Left ventricle myocardium inferior (tissue), 1 donor: ENCODE results near the gene IRF8. TPM values are rescaled to one million over a fixed set of nuclear protein-coding genes. Genes with fewer than 3 reads are reported as not detected.
"Not testable (repeated sequence)": the region's sequence is repeated elsewhere in the genome, so short reads cannot be mapped to it uniquely, and the experiment has no call there.

ENCODE experiments used
- DNase-seq: peaks from one replicate; pipeline ENCODE4 v3.0.0-alpha.2; 2020
- H3K27ac ChIP-seq: fragments of 200-600 bp; replicated peaks from 2 replicates; pipeline ENCODE4 v1.8.0; 2021
- H3K27me3 ChIP-seq: fragments of 200-600 bp; 2 replicates; pipeline ENCODE4 v1.8.0; 2021; ENCODE audit warnings: low read depth
- H3K36me3 ChIP-seq: fragments of 200-600 bp; 2 replicates; pipeline ENCODE4 v1.8.0; 2021
- H3K4me1 ChIP-seq: fragments of 200-600 bp; 2 replicates; pipeline ENCODE4 v1.8.0; 2021
- H3K4me3 ChIP-seq: fragments of 200-600 bp; 2 replicates; pipeline ENCODE4 v1.8.0; 2021; ENCODE audit warnings: mild to moderate bottlenecking, moderate library complexity
- H3K9me3 ChIP-seq: fragments of 200-600 bp; replicated peaks from 2 replicates; pipeline ENCODE4 v1.8.0; 2021
- intact Hi-C: fragments of 100-400 bp; cut with micrococcal nuclease; formaldehyde crosslinking; loops from one replicate; pipeline ENCODE4 v1.11.0; 2022
- total RNA-seq: library from RNA; stranded (reverse); fragmentation: NEBNext Ultra II Directional; extraction: Animal tissue kit (Norgen Biotek cat#: 25700); gene quantifications from one replicate; pipeline ENCODE4 v1.2.1, GENCODE V29; 2021
- TF ChIP-seq, protein P1 (sequence below): fragments of 200-600 bp; IDR thresholded peaks from 2 replicates; pipeline ENCODE4 v1.8.0; 2021; ENCODE audit warnings: antibody characterized with exemption, mild to moderate bottlenecking, borderline replicate concordance
- donor health status: DM: no; HTN: yes; CAD: no; lungs with severe emphysema.

Gene IRF8
- total RNA-seq, 1 donor from 2014 or later = 2.7 TPM

DNA sequence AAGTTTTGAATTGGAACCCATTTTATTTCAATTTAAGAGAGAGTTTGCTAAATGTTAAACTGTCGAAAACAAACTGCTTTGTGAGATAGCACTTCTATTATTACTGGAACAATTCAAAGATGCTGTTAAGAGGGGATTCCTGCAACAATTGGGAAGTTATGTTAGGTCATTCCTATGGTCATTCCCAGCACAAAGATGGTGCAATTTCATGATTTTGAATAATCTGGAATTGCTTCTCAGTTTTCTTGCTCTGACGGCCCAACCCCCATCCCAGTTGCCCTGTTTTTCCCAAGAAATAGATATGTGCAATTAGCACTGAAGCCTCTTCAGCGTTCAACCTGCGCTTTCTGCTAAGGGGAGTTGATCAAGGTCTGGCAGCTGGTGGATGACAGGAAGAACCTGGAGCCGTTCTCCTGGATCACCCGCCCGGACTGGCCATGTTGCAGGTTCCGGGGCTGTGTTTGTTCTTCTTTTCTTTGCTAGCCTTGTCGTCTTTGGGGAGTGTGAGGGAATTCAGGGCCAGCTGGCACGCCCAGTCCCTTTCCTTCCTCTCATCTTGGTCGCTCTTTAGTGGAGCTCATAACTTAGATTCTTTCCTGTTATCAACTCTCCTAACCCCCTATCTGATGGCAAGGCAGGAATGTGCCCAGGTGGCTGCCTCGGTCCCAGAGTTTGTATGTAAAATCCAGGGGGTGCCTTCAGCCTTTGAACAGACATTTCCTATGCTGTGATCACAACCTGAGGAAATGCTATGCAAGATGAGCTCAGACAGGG, 29.0 kb upstream of the IRF8 start:
- no peaks in the 10 kb centered on the region for H3K36me3 ChIP-seq
- peak overlapping the region; percentile 9 for H3K27ac ChIP-seq
- no peak for DNase-seq
- H3K27me3 ChIP-seq = peaks cover 46% of the 10 kb centered on the region
- H3K4me1 ChIP-seq = peaks cover 7% of the 10 kb centered on the region
- H3K9me3 ChIP-seq = peaks cover 12% of the 10 kb centered on the region
- TF ChIP-seq, protein P1, sequence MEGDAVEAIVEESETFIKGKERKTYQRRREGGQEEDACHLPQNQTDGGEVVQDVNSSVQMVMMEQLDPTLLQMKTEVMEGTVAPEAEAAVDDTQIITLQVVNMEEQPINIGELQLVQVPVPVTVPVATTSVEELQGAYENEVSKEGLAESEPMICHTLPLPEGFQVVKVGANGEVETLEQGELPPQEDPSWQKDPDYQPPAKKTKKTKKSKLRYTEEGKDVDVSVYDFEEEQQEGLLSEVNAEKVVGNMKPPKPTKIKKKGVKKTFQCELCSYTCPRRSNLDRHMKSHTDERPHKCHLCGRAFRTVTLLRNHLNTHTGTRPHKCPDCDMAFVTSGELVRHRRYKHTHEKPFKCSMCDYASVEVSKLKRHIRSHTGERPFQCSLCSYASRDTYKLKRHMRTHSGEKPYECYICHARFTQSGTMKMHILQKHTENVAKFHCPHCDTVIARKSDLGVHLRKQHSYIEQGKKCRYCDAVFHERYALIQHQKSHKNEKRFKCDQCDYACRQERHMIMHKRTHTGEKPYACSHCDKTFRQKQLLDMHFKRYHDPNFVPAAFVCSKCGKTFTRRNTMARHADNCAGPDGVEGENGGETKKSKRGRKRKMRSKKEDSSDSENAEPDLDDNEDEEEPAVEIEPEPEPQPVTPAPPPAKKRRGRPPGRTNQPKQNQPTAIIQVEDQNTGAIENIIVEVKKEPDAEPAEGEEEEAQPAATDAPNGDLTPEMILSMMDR = no peak
- H3K4me3 ChIP-seq = no peak overlapping the region
- intact Hi-C loops = no loop called here

DNA sequence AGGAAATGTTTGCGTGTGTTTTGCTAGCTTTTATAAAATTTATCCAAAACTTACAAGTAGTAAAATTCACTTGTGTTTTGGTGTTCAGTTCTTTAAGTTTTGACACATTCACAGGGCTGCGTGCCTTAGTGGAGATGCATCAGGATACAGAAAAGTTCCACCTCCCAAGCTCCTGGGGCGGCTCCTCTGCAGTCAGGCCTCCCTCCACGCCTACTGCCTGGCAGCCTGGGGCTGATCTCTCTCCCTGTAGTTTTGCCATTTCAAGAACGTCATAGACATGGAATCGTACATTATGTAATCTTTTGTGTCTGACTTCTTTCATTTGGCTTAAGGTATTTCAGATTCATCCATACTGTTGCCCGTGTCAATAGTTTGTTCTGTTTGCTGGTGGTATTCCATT, 27.2 kb upstream of the IRF8 start:
- TF ChIP-seq, protein P1 = no peak
- Histone ChIP-seq H3K4me1 (peaks cover 7% of the 10 kb centered on the region), H3K4me3 (no peak overlapping the region), H3K9me3 (peaks cover 7% of the 10 kb centered on the region), H3K27ac (no peak overlapping the region), H3K27me3 (peaks cover 53% of the 10 kb centered on the region), H3K36me3 (no peaks in the 10 kb centered on the region)
- DNase-seq = no peak
- intact Hi-C loops = no loop called here

DNA sequence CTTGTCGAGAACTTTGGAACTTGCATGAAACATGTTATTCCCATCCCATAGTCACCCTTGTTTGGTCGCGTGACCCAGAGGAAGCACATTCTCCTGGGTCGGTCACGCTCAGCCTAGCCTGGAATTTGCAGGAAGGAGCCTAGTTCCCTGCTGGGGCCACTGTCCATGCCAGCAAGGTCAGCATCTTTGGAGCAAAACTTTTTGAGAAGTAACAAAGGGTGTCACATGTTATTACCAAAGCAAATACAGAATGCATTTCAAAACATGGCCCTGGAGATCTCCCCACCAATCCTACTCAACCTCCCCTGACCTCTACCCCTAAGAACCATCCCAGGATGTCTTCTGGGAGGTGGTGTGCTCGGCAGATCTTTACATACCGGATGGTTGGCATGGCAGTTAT, 26.2 kb upstream of the IRF8 start:
- Histone ChIP-seq H3K27me3 (peaks cover 51% of the 10 kb centered on the region), H3K9me3 (peaks cover 7% of the 10 kb centered on the region), H3K36me3 (no peaks in the 10 kb centered on the region), H3K4me1 (peaks cover 7% of the 10 kb centered on the region), H3K27ac (no peak overlapping the region), H3K4me3 (no peak overlapping the region)
- intact Hi-C loops = no loop called here
- TF ChIP-seq, protein P1 = no peak
- DNase-seq = peak; percentile 38

DNA sequence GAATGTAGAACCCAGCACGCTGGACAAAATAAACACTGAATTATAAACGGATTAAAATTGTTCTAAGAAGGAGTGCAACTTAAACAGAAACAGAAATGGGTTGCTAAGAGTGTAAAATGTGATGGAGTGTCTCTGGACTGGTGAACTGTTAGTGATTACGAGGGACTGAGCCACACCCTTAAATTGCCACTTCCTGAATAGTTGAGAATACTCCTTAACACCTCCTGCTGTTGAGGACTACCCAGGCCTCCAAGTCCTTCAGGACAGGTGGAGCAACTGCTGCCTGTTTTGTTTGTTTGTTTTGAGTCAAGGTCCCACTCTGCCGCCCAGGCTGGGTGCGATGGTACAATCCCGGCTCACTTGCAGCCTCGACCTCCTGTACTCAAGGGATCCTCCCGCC, 25.8 kb upstream of the IRF8 start:
- Histone ChIP-seq H3K27ac (no peak overlapping the region), H3K4me3 (no peak overlapping the region), H3K27me3 (peaks cover 47% of the 10 kb centered on the region), H3K4me1 (peaks cover 7% of the 10 kb centered on the region), H3K9me3 (peaks cover 7% of the 10 kb centered on the region), H3K36me3 (no peaks in the 10 kb centered on the region)
- TF ChIP-seq, protein P1 = no peak
- intact Hi-C loops = no loop called here
- no peak for DNase-seq

DNA sequence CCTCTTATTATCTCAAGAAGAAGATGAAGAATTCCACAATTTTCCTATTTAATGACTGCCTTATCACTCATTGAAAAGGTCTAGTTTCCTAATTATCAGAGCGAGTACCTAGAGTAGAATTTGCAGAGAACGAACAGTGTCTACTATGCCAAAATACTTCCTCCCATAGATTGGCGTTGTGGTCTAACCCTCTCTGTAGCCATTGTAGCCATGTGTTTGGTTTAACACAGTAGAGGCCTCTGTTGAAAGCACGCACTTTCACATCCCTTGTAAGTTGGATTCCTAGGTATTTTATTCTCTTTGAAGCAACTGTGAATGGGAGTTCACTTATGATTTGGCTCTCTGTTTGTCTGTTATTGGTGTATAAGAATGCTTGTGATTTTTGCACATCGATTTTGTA, 24.9 kb upstream of the IRF8 start:
- H3K4me1 ChIP-seq, H3K9me3 ChIP-seq, H3K4me3 ChIP-seq, H3K36me3 ChIP-seq, DNase-seq, intact Hi-C loops, H3K27ac ChIP-seq: not testable (repeated sequence)
- peaks cover 38% of the 10 kb centered on the region for H3K27me3 ChIP-seq

DNA sequence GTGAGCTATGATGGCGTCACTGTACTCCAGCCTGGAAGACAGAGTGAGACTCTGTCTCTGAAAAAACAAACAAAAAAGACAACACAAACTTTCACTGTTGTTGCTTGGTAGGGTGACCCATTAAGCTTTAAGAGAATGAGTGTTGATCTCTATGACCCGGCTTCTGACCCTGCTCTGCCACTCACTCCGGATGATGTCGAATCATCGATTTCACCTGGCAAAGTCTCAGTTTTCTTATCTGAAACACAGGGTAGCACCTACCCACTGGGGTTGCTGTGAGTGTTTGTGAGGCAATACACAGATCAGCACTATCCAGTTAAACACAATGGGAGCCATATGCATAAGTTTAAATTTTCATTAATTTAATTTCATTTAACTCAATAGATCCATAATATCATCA, 20.6 kb upstream of the IRF8 start:
- TF ChIP-seq, protein P1 = no peak
- no peak overlapping the region for H3K27ac ChIP-seq
- H3K4me3 ChIP-seq = no peak overlapping the region
- peaks cover 22% of the 10 kb centered on the region for H3K27me3 ChIP-seq
- no peak for DNase-seq
- no peaks in the 10 kb centered on the region for H3K9me3 ChIP-seq
- H3K4me1 ChIP-seq = no peaks in the 10 kb centered on the region
- H3K36me3 ChIP-seq = no peaks in the 10 kb centered on the region
- intact Hi-C loops = no loop called here
